Natural killer cell (primary cell): Measurements from ENCODE around the gene CCR7. TPM values are rescaled to one million over a fixed set of nuclear protein-coding genes. Genes with fewer than 3 reads are reported as not detected.
A peak's percentile ranks its signal among the peaks of the same experiment; 100 is the strongest.

Source experiments
- ATAC-seq, 3 donors: fragments of 150-1000 bp in 2 of 3; fragments of 200-7000 bp in 1 of 3; cut with Tn5 transposase; 1 replicate in 1 of 3; 2 replicates in 2 of 3; pipeline ENCODE4 v1.10.0; 2021; ENCODE audit warnings: mild to moderate bottlenecking in 2 of 3, moderate library complexity in 2 of 3
- DNase-seq, 2 donors: peaks; one replicate each; pipeline versions ENCODE4 v3.0.0 to v3.0.0-alpha.2; 2013 to 2021; ENCODE audit warnings: mixed read lengths in 1 of 2
- H3K27ac ChIP-seq: one replicate; pipeline ENCODE4 v1.5.1; 2013; ENCODE audit warnings: mild to moderate bottlenecking, low read length
- H3K27me3 ChIP-seq: one replicate; pipeline ENCODE4 v1.6.1; 2013; ENCODE audit warnings: low read length; ENCODE audit not compliant: control insufficient read depth, insufficient read depth
- H3K36me3 ChIP-seq: one replicate; pipeline ENCODE4 v1.6.1; 2013; ENCODE audit warnings: low read length; ENCODE audit not compliant: control insufficient read depth, insufficient read depth
- H3K4me1 ChIP-seq: one replicate; pipeline ENCODE4 v1.6.1; 2013; ENCODE audit warnings: low read length; ENCODE audit not compliant: control insufficient read depth, insufficient read depth
- H3K4me3 ChIP-seq: one replicate; pipeline ENCODE4 v1.5.1; 2013; ENCODE audit warnings: low read length
- H3K9me3 ChIP-seq: one replicate; pipeline ENCODE4 v1.6.1; 2013; ENCODE audit warnings: low read length; ENCODE audit not compliant: control insufficient read depth, insufficient read depth
- H3K27ac Mint-ChIP-seq, 2 donors: one replicate each; pipeline ENCODE4 v1.8.0; 2022; ENCODE audit warnings: mild to moderate bottlenecking in 2 of 2, mixed read lengths in 2 of 2, moderate library complexity in 1 of 2
- H3K27me3 Mint-ChIP-seq, 2 donors: one replicate each; pipeline ENCODE4 v1.8.0; 2022; ENCODE audit warnings: low read depth in 2 of 2, mixed read lengths in 2 of 2
- H3K36me3 Mint-ChIP-seq: one replicate; pipeline ENCODE4 v1.8.0; 2022; ENCODE audit warnings: mixed read lengths
- H3K4me1 Mint-ChIP-seq, 2 donors: one replicate each; pipeline ENCODE4 v1.8.0; 2022; ENCODE audit warnings: mixed read lengths in 2 of 2
- H3K4me3 Mint-ChIP-seq: one replicate; pipeline ENCODE4 v1.8.0; 2022; ENCODE audit warnings: mild to moderate bottlenecking, moderate library complexity, mixed read lengths
- H3K9me3 Mint-ChIP-seq, 2 donors: one replicate each; pipeline ENCODE4 v1.8.0; 2022; ENCODE audit warnings: mixed read lengths in 2 of 2
- CTCF ChIP-seq: fragments of 200-600 bp; IDR thresholded peaks from one replicate; pipeline ENCODE4 v1.8.0; 2022; ENCODE audit warnings: antibody characterized with exemption
- WGBS: methylation state at CpG from one replicate; pipeline ENCODE4 v1.1.7; 2013; ENCODE audit warnings: missing lambda C conversion rate; ENCODE audit not compliant: insufficient coverage; 5-methylcytosine and 5-hydroxymethylcytosine counted together
- intact Hi-C: fragments of 100-400 bp; cut with micrococcal nuclease; formaldehyde crosslinking; loops from one replicate; pipeline ENCODE4 v1.14.2; 2022
- total RNA-seq, 4 donors: library from RNA; stranded (reverse); fragments of 120-200 nt in 1 of 4; gene quantifications; one replicate each; pipeline versions ENCODE4 v1.2.3 to v1.2.4, GENCODE V29; 2013 to 2022

CCR7 gene
- total RNA-seq, 3 donors from 2014 or later (not counting 1 experiment from before 2014, with no cell fraction given) = 3.2 to 8.0 (median 6.6) TPM

DNA sequence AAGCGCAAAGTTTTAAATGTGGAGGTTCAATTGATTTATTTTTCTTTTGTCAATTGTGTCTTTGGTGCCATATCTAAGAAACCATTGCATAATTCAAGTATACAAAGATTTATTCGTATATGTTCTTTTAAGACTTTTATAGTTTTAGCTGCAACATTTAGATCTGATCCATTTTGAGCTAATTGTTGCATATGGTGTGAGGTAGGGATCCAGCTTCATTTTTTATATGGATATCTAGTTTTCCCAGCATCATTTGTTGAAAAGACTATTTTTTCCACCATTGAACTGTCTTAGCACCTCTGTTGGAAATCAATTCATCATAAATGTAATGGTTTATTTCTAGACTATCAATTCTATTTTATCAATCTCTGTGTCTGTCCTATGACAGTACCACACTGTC lies 2.1 kb upstream of the CCR7 start:
- 83% methylated on average over 1 of the region's 2 CpGs for WGBS
- no peaks in the 10 kb centered on the region for H3K9me3 ChIP-seq
- H3K27ac Mint-ChIP-seq = no peak overlapping the region
- DNase-seq (no peak), ATAC-seq (no peak)
- H3K36me3 Mint-ChIP-seq = peaks cover 12% of the 10 kb centered on the region
- H3K4me3 Mint-ChIP-seq = no peak overlapping the region
- H3K9me3 Mint-ChIP-seq = peaks cover 0 to 2% of the 10 kb centered on the region in 2 donors
- intact Hi-C loops = no loop called here
- H3K27me3 ChIP-seq = peaks cover 6% of the 10 kb centered on the region
- H3K4me1 Mint-ChIP-seq = peaks cover 36 to 41% of the 10 kb centered on the region in 2 donors
- H3K4me3 ChIP-seq = no peak overlapping the region
- peaks cover 49% of the 10 kb centered on the region for H3K4me1 ChIP-seq
- TF ChIP-seq CTCF = no peak
- H3K27ac ChIP-seq = no peak overlapping the region
- H3K27me3 Mint-ChIP-seq = peaks cover 43% of the 10 kb centered on the region in 2 donors
- no peaks in the 10 kb centered on the region for H3K36me3 ChIP-seq

DNA sequence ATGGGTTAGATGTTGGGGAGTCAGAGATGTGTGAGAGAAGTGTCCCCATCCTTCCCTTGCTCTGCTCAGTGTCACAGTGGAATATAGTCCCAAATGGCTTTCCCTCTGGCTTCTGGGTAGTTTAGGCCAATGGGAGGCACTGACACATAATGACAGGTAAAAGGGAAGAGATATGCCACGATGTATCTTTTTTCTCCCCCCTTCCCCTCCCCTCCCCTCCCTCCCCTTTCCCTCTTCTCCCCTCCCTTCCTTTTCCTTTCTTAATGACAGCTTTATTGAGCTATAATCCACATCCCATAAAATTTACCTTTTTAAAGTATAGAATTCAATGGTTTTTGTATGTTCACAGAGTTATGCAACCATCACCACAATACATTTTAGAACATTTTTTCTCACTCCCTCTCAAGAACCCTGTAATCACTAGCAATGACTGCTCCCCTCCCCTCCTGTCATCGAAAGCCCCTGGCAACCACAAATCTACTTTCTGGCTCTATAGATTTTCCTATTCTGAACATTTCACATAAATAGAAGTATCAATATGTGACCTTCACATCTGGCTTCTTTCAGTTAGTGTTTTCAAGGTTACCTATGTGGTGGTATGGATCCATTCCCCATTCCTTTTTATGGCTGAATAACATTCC lies 617 bp upstream of the CCR7 start:
- Mint-ChIP-seq H3K36me3 (no peaks in the 10 kb centered on the region), H3K27me3 (peaks cover 33% of the 10 kb centered on the region in 2 donors), H3K27ac (peak overlapping the region; percentile 80 to 91), H3K9me3 (no peaks in the 10 kb centered on the region), H3K4me3 (peak overlapping the region; percentile 72), H3K4me1 (peaks cover 51 to 56% of the 10 kb centered on the region in 2 donors)
- Histone ChIP-seq H3K27me3 (peaks cover 6% of the 10 kb centered on the region), H3K9me3 (no peaks in the 10 kb centered on the region), H3K4me3 (peak overlapping the region; percentile 62), H3K27ac (peak overlapping the region; percentile 91), H3K36me3 (no peaks in the 10 kb centered on the region), H3K4me1 (peaks cover 64% of the 10 kb centered on the region)
- ATAC-seq (no peak), DNase-seq (peak in 1 of 2 donors; percentile 66)
- intact Hi-C loops = loop anchor here (1.0 kb wide), 1 partner anchor 42 kb away; no protein-coding TSS in a partner anchor
- 9% methylated on average over 2 of the region's 2 CpGs for WGBS
- TF ChIP-seq CTCF = no peak

- peaks cover 19 to 34% of the 10 kb centered on the region in 2 donors for H3K27me3 Mint-ChIP-seq
- peak overlapping the region; percentile 61 for H3K4me3 Mint-ChIP-seq
- intact Hi-C loops = loop anchor here (5.0 kb wide), 1 partner anchor 83 kb away; the partner anchor contains the start of gene SMARCE1
- WGBS = 18% methylated on average over 11 of the region's 13 CpGs
- Histone ChIP-seq H3K4me1 (peaks cover 78% of the 10 kb centered on the region), H3K9me3 (no peaks in the 10 kb centered on the region), H3K27me3 (peaks cover 6% of the 10 kb centered on the region), H3K4me3 (peak overlapping the region; percentile 62), H3K36me3 (no peaks in the 10 kb centered on the region), H3K27ac (peak overlapping the region; percentile 91)
- no peaks in the 10 kb centered on the region for H3K36me3 Mint-ChIP-seq
- peaks cover 56 to 71% of the 10 kb centered on the region in 2 donors for H3K4me1 Mint-ChIP-seq
- peak overlapping the region; percentile 80 to 91 for H3K27ac Mint-ChIP-seq
- TF ChIP-seq CTCF = no peak
- no peaks in the 10 kb centered on the region for H3K9me3 Mint-ChIP-seq
- ATAC-seq (no peak), DNase-seq (peak; percentile 58 to 71)
Observed at GRCh38 chr17:40564195-40564882, 933 bp downstream of the CCR7 start.
